A375 (cell line): ENCODE data around the gene RIOK3. TPM values are rescaled to one million over a fixed set of nuclear protein-coding genes. Genes with fewer than 3 reads are reported as not detected.

Experiments used
- small RNA-seq: library from RNA; depleted of rRNA; stranded (forward); fragments of <200 nt; gene quantifications from one replicate; pipeline ENCODE3, GENCODE V24; 2014
- total RNA-seq: library from RNA; depleted of rRNA; stranded (reverse); fragments of >200 nt; shearing (Covaris generic); gene quantifications from 2 replicates; pipeline ENCODE4 v1.2.3, GENCODE V29; 2014; rRNA removed

Gene RIOK3, protein sequence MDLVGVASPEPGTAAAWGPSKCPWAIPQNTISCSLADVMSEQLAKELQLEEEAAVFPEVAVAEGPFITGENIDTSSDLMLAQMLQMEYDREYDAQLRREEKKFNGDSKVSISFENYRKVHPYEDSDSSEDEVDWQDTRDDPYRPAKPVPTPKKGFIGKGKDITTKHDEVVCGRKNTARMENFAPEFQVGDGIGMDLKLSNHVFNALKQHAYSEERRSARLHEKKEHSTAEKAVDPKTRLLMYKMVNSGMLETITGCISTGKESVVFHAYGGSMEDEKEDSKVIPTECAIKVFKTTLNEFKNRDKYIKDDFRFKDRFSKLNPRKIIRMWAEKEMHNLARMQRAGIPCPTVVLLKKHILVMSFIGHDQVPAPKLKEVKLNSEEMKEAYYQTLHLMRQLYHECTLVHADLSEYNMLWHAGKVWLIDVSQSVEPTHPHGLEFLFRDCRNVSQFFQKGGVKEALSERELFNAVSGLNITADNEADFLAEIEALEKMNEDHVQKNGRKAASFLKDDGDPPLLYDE
- total RNA-seq, result 41.2 and 43.9 TPM in 2 replicates

DNA sequence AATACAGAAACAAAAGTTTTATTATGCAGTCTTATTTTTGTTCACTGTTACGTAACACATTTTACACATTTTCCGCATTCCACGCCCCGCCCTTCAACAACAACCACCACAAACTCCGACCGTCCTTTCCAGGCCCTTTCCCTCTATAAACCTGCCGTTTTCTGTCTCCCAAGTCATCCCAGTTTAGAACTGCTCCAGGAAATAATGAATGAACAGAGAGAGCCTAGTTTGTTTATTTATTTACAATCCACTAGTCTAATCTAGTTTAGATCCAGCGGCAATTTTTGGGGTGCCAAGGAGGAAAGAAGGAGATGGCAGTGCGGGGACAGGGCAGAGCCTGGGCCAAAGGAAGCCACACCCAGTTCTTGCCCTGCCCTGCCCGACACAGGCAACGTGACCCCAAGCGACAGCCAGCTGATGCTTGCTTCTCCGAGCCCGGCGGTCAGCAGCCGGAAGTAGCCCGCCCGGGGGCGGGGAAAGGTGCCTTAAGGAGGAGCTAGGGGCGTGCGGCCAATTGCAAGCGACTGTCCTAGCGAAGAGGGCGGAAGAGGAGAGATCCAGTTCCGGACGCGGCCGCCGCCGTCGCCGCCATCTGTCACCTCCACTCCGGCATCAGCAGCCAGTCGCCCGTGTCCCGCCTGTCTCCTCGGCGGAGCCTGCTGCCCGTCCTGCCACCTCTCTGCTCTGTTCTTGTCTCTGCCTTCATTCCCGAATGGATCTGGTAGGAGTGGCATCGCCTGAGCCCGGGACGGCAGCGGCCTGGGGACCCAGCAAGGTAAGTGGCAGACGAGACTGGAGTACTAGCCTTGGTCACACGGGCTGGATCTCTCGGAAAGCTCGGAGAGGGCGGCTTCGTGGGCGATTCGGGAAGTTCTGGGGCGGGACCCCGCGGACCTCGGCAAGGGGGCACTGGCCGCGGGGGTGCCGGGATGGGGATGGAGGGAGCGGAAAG, at the start of gene RIOK3:
Gene RIOK3, plus strand, starts transcription at position 560 of the 952 bp plus-strand sequence. Its CDS starts 153 bp downstream, at position 713.

DNA sequence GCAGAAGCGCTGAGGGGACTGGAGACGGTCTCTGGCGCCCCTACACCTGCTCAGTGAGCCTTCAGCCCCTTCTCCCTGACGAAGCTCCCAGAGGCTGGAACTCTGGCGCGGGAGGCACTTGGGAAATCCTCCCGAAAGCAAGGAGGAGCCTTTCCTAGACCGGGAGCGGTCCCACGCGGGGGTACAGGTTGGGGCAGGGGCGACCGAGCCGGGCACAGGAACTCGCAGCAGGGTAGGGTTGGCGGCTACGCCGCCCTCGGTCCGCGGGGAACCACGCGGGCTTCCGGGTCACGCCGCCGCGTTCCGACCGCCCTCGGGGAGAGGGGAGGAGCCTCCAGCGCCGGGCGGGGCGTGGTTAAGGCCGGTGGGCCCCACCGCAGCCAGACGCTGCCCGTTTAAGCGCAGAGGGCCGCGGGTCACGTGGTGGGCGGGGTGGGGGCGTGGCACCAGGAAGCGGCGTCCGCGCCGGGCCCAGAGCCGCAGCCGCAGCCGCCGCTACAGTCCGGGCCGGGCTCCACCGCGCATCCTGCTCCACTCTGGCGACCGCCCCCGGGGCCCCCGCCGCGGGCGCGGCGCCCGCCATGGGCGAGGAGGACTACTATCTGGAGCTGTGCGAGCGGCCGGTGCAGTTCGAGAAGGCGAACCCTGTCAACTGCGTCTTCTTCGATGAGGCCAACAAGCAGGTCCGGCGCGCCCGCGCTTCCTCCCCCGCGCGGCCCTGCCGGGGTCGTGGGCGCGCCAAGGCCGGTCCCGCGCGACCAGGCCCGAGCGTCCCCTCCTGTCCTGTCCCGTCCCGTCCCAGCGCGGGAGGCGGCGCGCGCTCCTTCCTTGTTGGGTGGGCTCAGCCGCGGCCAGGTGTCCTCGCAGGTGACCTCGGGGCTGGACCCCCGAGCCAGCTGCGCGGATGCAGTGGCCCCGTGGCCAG, 50.2 kb downstream of the RIOK3 start, which contains the start of gene RMC1:
Gene RMC1, plus strand, starts transcription at position 474 of the 925 bp plus-strand sequence. Its CDS starts 108 bp downstream, at position 582.

Small RNAs within 50 kb of the gene (small RNA-seq; reads per million reads assigned to genes)
- gene AC026634.1 (not detected), gene RF00019 (not detected)

Other genes starting within 250 kb of the RIOK3 start
- gene RMC1, start 50.2 kb downstream of the RIOK3 start, total RNA-seq, result 18.3 and 18.4 TPM in 2 replicates
- 27.1 and 39.9 TPM in 2 replicates for gene NPC1, start 133.2 kb downstream of the RIOK3 start, total RNA-seq
- gene ANKRD29, start 209.6 kb downstream of the RIOK3 start, total RNA-seq, result 5.9 and 10.1 TPM in 2 replicates
- 0.98 and 1.1 TPM in 2 replicates for gene LAMA3, start 236.2 kb downstream of the RIOK3 start, total RNA-seq